ENCODE results near the gene HYDIN. TPM values are rescaled to one million over a fixed set of nuclear protein-coding genes. Genes with fewer than 3 reads are reported as not detected.

HYDIN gene
- total RNA-seq, 4 donors from 2014 or later = 0.72 to 4.3 (median 1.2) TPM

GRCh38 chr16:71260995-71261394 lies 30.5 kb upstream of the HYDIN start:
- ATAC-seq (ENCODE audit: low FRiP score) (no peak), DNase-seq (ENCODE audit: low spot score) (no peak)
- no peak for TF ChIP-seq CTCF (IDR thresholded peaks at IDR 0.05)

DNA sequence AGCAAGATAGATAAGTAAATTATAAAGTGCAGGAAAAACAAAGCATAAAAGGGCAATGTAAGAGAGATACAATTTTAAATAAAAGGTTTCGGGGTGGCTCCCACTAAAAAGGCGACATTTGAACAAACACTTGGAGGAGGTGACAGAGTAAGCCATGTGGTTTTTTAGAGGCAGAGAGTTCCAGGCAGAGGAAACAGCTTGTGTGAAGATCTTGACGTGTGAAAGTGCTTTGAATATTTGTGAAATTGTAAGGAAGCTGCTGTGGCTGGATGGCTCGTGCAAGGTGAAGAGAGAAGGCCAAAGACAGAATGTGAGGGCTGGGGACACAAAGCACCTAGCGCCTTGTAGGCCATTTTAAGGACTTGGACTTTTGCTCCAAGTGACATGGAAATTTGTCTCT lies 28.6 kb upstream of the HYDIN start:
- DNase-seq (ENCODE audit: low spot score) (no peak), ATAC-seq (ENCODE audit: low FRiP score) (no peak)
- TF ChIP-seq CTCF (IDR thresholded peaks at IDR 0.05) = no peak

- no peak for ATAC-seq (ENCODE audit: low FRiP score)
- no peak for DNase-seq (ENCODE audit: low spot score)
- no peak for TF ChIP-seq CTCF (IDR thresholded peaks at IDR 0.05)
These were observed 27.9 kb upstream of the HYDIN start for GRCh38 chr16:71258372-71258771.

DNA sequence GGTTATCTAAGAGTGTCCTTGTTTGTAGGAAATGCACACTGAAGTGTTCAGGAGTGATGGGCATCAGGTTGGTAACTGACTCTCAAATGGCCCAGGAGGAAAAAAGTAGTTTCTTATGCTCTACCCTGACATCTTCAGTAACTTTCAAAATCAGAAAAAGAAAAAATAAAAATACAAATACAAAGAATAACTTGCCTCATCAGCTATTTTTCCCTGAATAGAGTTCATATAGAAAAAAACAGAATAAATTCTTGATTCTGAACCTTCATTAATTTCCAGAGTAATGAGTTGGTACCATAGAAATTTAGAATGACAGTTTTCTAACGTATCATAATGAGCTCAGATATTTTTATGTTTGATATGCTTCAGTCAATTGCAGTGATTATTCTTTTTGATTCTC lies 27.2 kb upstream of the HYDIN start:
- DNase-seq (ENCODE audit: low spot score) (no peak), ATAC-seq (ENCODE audit: low FRiP score) (no peak)
- no peak for TF ChIP-seq CTCF (IDR thresholded peaks at IDR 0.05)

DNA sequence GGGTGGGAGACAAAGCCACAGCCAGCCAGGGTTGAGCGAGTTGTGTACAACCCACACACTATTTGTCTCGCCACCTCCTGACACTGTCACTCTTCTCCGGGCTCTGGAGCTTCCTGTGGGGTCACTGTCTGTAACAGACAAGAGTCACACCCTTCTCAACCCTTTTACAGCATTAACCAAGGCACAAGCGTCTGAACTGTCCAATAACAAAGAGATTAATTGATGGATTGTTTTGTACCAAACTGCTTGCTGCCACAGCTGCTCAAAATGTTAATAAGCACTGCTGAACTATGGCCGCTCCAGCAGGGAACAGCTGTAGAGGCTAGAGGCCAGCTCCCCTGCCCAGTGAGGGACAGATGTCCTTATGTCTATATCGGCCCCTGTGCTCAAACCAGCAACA lies 25.2 kb upstream of the HYDIN start:
- TF ChIP-seq CTCF (IDR thresholded peaks at IDR 0.05) = no peak

GRCh38 chr16:71254832-71255525 lies 24.5 kb upstream of the HYDIN start:
- no peak for ATAC-seq (ENCODE audit: low FRiP score)
- no peak for DNase-seq (ENCODE audit: low spot score)

More for the DNA sequence above, 25.2 kb upstream of the HYDIN start:
- DNase-seq (ENCODE audit: low spot score) (no peak), ATAC-seq (ENCODE audit: low FRiP score) (no peak)

More at GRCh38 chr16:71254832-71255525, 24.5 kb upstream of the HYDIN start:
- TF ChIP-seq CTCF (IDR thresholded peaks at IDR 0.05) = no peak
